Measurements from ENCODE around the gene ANKRD6. TPM values are rescaled to one million over a fixed set of nuclear protein-coding genes. Genes with fewer than 3 reads are reported as not detected.

The ANKRD6 gene
- total RNA-seq, 1 experiment from 2014 or later: 25.4 TPM

GRCh38 chr6:89415185-89415584 lies 17.8 kb upstream of the ANKRD6 start:
- ChIA-PET CTCF (no interaction called here), POLR2A (ENCODE audit: low non-redundant PET) (no interaction called here)
- intact Hi-C loops (cut with micrococcal nuclease; ENCODE audit: unreplicated experiment): no loop called here
- Histone ChIP-seq H3K9me3 (ENCODE audit: low read depth, low read length, poor library complexity, severe bottlenecking) (no peaks in the 10 kb centered on the region), H3K4me3 (ENCODE audit: low read depth, low read length, poor library complexity, severe bottlenecking) (no peak overlapping the region), H3K27ac (ENCODE audit: low read depth, low read length, poor library complexity, severe bottlenecking) (no peak overlapping the region), H3K4me1 (ENCODE audit: insufficient read depth, low read length, poor library complexity, severe bottlenecking) (peaks cover 17% of the 10 kb centered on the region), H3K27me3 (replicated peaks; ENCODE audit: insufficient read depth, low read depth, low read length, poor library complexity) (no peaks in the 10 kb centered on the region), H3K36me3 (ENCODE audit: insufficient read depth, low read length, poor library complexity, severe bottlenecking) (no peaks in the 10 kb centered on the region)
- no TSS peak for BruUV-seq (replicated peaks)
- no peak for DNase-seq (ENCODE audit: low spot score)
- TF ChIP-seq CTCF (conservative IDR thresholded peaks at IDR 0.05; ENCODE audit: low read depth, low read length) (no peak), EZH2 (IDR thresholded peaks at IDR 0.05; ENCODE audit: borderline replicate concordance, low read depth, low read length, poor library complexity, severe bottlenecking) (no peak)

GRCh38 chr6:89416796-89417195 lies 16.2 kb upstream of the ANKRD6 start:
- H3K9me3 ChIP-seq (ENCODE audit: low read depth, low read length, poor library complexity, severe bottlenecking): no peaks in the 10 kb centered on the region

GRCh38 chr6:89430201-89430962 lies 2.6 kb upstream of the ANKRD6 start:
- H3K27me3 ChIP-seq (replicated peaks; ENCODE audit: insufficient read depth, low read depth, low read length, poor library complexity): no peaks in the 10 kb centered on the region
- ChIA-PET CTCF (interaction anchor here (0.6 to 0.7 kb wide), 2 partner anchors 9 to 225 kb away, joined by 3 read pairs; no protein-coding TSS in a partner anchor), POLR2A (ENCODE audit: low non-redundant PET) (no interaction called here)
- TF ChIP-seq EZH2 (IDR thresholded peaks at IDR 0.05; ENCODE audit: borderline replicate concordance, low read depth, low read length, poor library complexity, severe bottlenecking) (no peak), CTCF (conservative IDR thresholded peaks at IDR 0.05; ENCODE audit: low read depth, low read length) (no peak)
- no peak overlapping the region for H3K27ac ChIP-seq (ENCODE audit: low read depth, low read length, poor library complexity, severe bottlenecking)
- no peaks in the 10 kb centered on the region for H3K9me3 ChIP-seq (ENCODE audit: low read depth, low read length, poor library complexity, severe bottlenecking)
- peaks cover 33% of the 10 kb centered on the region for H3K4me1 ChIP-seq (ENCODE audit: insufficient read depth, low read length, poor library complexity, severe bottlenecking)
- H3K4me3 ChIP-seq (ENCODE audit: low read depth, low read length, poor library complexity, severe bottlenecking): no peak overlapping the region
- DNase-seq (ENCODE audit: low spot score): peak; percentile 85
- no peaks in the 10 kb centered on the region for H3K36me3 ChIP-seq (ENCODE audit: insufficient read depth, low read length, poor library complexity, severe bottlenecking)
- BruUV-seq (replicated peaks): no TSS peak
- intact Hi-C loops (cut with micrococcal nuclease; ENCODE audit: unreplicated experiment): loop anchor here (5.0 to 10.0 kb wide), 2 partner anchors 448 to 1044 kb away; no protein-coding TSS in a partner anchor

More at GRCh38 chr6:89416796-89417195, 16.2 kb upstream of the ANKRD6 start:
- no peak overlapping the region for H3K27ac ChIP-seq (ENCODE audit: low read depth, low read length, poor library complexity, severe bottlenecking)
- ChIA-PET CTCF (no interaction called here), POLR2A (ENCODE audit: low non-redundant PET) (no interaction called here)
- TF ChIP-seq EZH2 (IDR thresholded peaks at IDR 0.05; ENCODE audit: borderline replicate concordance, low read depth, low read length, poor library complexity, severe bottlenecking) (no peak), CTCF (conservative IDR thresholded peaks at IDR 0.05; ENCODE audit: low read depth, low read length) (no peak)
- H3K4me1 ChIP-seq (ENCODE audit: insufficient read depth, low read length, poor library complexity, severe bottlenecking): peaks cover 8% of the 10 kb centered on the region
- intact Hi-C loops (cut with micrococcal nuclease; ENCODE audit: unreplicated experiment): no loop called here
- no TSS peak for BruUV-seq (replicated peaks)
- no peaks in the 10 kb centered on the region for H3K36me3 ChIP-seq (ENCODE audit: insufficient read depth, low read length, poor library complexity, severe bottlenecking)
- no peak overlapping the region for H3K4me3 ChIP-seq (ENCODE audit: low read depth, low read length, poor library complexity, severe bottlenecking)
- no peaks in the 10 kb centered on the region for H3K27me3 ChIP-seq (replicated peaks; ENCODE audit: insufficient read depth, low read depth, low read length, poor library complexity)
- no peak for DNase-seq (ENCODE audit: low spot score)

Measured in A673 (cell line).